DND-41 (cell line): Measurements from ENCODE around the gene GRIK4.

Experiments
- EZH2 ChIP-seq: IDR thresholded peaks from 3 replicates; pipeline ENCODE4 v1.6.1; 2012; ENCODE audit warnings: borderline replicate concordance, low read depth, mild to moderate bottlenecking, moderate library complexity, low read length, inconsistent platforms; ENCODE audit not compliant: severe bottlenecking
- TF ChIP-seq, protein P1 (sequence below): IDR thresholded peaks from 2 replicates; pipeline ENCODE4 v1.5.1; 2012; ENCODE audit warnings: borderline replicate concordance, low read length, moderate library complexity, mild to moderate bottlenecking; ENCODE audit not compliant: poor library complexity, severe bottlenecking; ENCODE audit errors: extremely low read depth

GRCh38 chr11:120545813-120546212 is 34.3 kb downstream of the GRIK4 start:
- no peak for TF ChIP-seq EZH2
- TF ChIP-seq, protein P1, sequence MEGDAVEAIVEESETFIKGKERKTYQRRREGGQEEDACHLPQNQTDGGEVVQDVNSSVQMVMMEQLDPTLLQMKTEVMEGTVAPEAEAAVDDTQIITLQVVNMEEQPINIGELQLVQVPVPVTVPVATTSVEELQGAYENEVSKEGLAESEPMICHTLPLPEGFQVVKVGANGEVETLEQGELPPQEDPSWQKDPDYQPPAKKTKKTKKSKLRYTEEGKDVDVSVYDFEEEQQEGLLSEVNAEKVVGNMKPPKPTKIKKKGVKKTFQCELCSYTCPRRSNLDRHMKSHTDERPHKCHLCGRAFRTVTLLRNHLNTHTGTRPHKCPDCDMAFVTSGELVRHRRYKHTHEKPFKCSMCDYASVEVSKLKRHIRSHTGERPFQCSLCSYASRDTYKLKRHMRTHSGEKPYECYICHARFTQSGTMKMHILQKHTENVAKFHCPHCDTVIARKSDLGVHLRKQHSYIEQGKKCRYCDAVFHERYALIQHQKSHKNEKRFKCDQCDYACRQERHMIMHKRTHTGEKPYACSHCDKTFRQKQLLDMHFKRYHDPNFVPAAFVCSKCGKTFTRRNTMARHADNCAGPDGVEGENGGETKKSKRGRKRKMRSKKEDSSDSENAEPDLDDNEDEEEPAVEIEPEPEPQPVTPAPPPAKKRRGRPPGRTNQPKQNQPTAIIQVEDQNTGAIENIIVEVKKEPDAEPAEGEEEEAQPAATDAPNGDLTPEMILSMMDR, result no peak
